Brain pericyte (primary cell): ENCODE measurements around the gene FAM181B.
"Not testable (repeated sequence)": the region's sequence is repeated elsewhere in the genome, so short reads cannot be mapped to it uniquely, and the experiment has no call there.

ENCODE experiments used
- DNase-seq: peaks from one replicate; pipeline ENCODE4 v3.0.0-alpha.2; 2012; ENCODE audit warnings: low read depth, low spot score

Gene FAM181B

GRCh38 chr11:82732734-82733443, 775 bp downstream of the FAM181B start:
- no peak for DNase-seq

GRCh38 chr11:82732348-82732733, 1.3 kb downstream of the FAM181B start:
- no peak for DNase-seq

- DNase-seq, result no peak
Measured at GRCh38 chr11:82731691-82732277, 1.9 kb downstream of the FAM181B start.

- no peak for DNase-seq
Measured at GRCh38 chr11:82730754-82731153, 2.9 kb downstream of the FAM181B start.

GRCh38 chr11:82730286-82730685, 3.4 kb downstream of the FAM181B start:
- no peak for DNase-seq

GRCh38 chr11:82724026-82724425, 9.6 kb downstream of the FAM181B start:
- no peak for DNase-seq

GRCh38 chr11:82722231-82722630, 11.4 kb downstream of the FAM181B start:
- DNase-seq, result no peak

- no peak for DNase-seq
Measured at GRCh38 chr11:82720267-82721065, 13.2 kb downstream of the FAM181B start.

GRCh38 chr11:82719361-82720105, 14.1 kb downstream of the FAM181B start:
- DNase-seq, result no peak

- no peak for DNase-seq
Measured at GRCh38 chr11:82718821-82719220, 14.8 kb downstream of the FAM181B start.

GRCh38 chr11:82718307-82718706, 15.4 kb downstream of the FAM181B start:
- no peak for DNase-seq

GRCh38 chr11:82714346-82715174, 19.1 kb downstream of the FAM181B start:
- no peak for DNase-seq

GRCh38 chr11:82711648-82712047, 22.0 kb downstream of the FAM181B start:
- no peak for DNase-seq

GRCh38 chr11:82703796-82704195, 29.9 kb downstream of the FAM181B start:
- no peak for DNase-seq

- DNase-seq, result no peak
Measured at GRCh38 chr11:82703226-82703625, 30.4 kb downstream of the FAM181B start.

- no peak for DNase-seq
Measured at GRCh38 chr11:82701847-82702520, 31.7 kb downstream of the FAM181B start.

GRCh38 chr11:82698576-82699352, 34.9 kb downstream of the FAM181B start:
- no peak for DNase-seq

GRCh38 chr11:82692981-82693380, 40.7 kb downstream of the FAM181B start:
- no peak for DNase-seq

GRCh38 chr11:82689347-82689746, 44.3 kb downstream of the FAM181B start:
- not testable (repeated sequence) for DNase-seq

- DNase-seq, result no peak
Measured at GRCh38 chr11:82686211-82686610, 47.5 kb downstream of the FAM181B start.
